GM10847 (cell line): ENCODE results near the gene SPINK6.

Experiments
- POLR2A ChIP-seq: IDR thresholded peaks from 2 replicates; pipeline ENCODE4 v1.6.1; 2011; ENCODE audit not compliant: insufficient read length; ENCODE audit errors: extremely low read depth

SPINK6 gene

GRCh38 chr5:148202531-148203203 lies at the start of gene SPINK6:
SPINK6 (plus strand) TSS chr5:148203042; CDS start chr5:148203097, 55 bp downstream.
- no peak for TF ChIP-seq POLR2A

GRCh38 chr5:148156609-148157008 lies 46.2 kb upstream of the SPINK6 start:
- no peak for TF ChIP-seq POLR2A

- TF ChIP-seq POLR2A: no peak
Measured at GRCh38 chr5:148162038-148162437, 40.8 kb upstream of the SPINK6 start.

- no peak for TF ChIP-seq POLR2A
Measured at GRCh38 chr5:148163345-148163744, 39.5 kb upstream of the SPINK6 start.

- no peak for TF ChIP-seq POLR2A
Measured at GRCh38 chr5:148166550-148167283, 36.1 kb upstream of the SPINK6 start.

- no peak for TF ChIP-seq POLR2A
Measured at GRCh38 chr5:148168246-148168645, 34.6 kb upstream of the SPINK6 start, which contains the start of gene SPINK14. SPINK14 (plus strand) TSS chr5:148168546; CDS start chr5:148169733, 1,187 bp downstream.

- no peak for TF ChIP-seq POLR2A
Measured at GRCh38 chr5:148172377-148172776, 30.5 kb upstream of the SPINK6 start.

- TF ChIP-seq POLR2A: no peak
Measured at GRCh38 chr5:148176480-148176879, 26.4 kb upstream of the SPINK6 start.

GRCh38 chr5:148177207-148177606 lies 25.6 kb upstream of the SPINK6 start:
- TF ChIP-seq POLR2A: no peak

GRCh38 chr5:148179234-148179824 lies 23.5 kb upstream of the SPINK6 start:
- no peak for TF ChIP-seq POLR2A

GRCh38 chr5:148186248-148187003 lies 16.4 kb upstream of the SPINK6 start:
- TF ChIP-seq POLR2A: no peak

- TF ChIP-seq POLR2A: no peak
Measured at GRCh38 chr5:148191010-148191409, 11.8 kb upstream of the SPINK6 start.

GRCh38 chr5:148193202-148193601 lies 9.6 kb upstream of the SPINK6 start:
- no peak for TF ChIP-seq POLR2A

GRCh38 chr5:148201151-148201550 lies 1.7 kb upstream of the SPINK6 start:
- TF ChIP-seq POLR2A: no peak

- no peak for TF ChIP-seq POLR2A
Measured at GRCh38 chr5:148205044-148205806, 2.4 kb downstream of the SPINK6 start.

- no peak for TF ChIP-seq POLR2A
Measured at GRCh38 chr5:148205865-148206264, 3.0 kb downstream of the SPINK6 start.
